Nephron progenitor cell (in vitro differentiated cells): ENCODE results near the gene CCNL2.

Experiments used
- DNase-seq: peaks from one replicate; pipeline ENCODE4 v3.0.0; 2021
- H3K27ac Mint-ChIP-seq: 2 replicates; pipeline ENCODE4 v1.8.0; 2021; ENCODE audit warnings: mild to moderate bottlenecking, moderate library complexity, mixed read lengths
- H3K27me3 Mint-ChIP-seq: 2 replicates; pipeline ENCODE4 v1.8.0; 2021; ENCODE audit warnings: mild to moderate bottlenecking, low read depth, mixed read lengths; ENCODE audit not compliant: poor library complexity
- H3K36me3 Mint-ChIP-seq: 2 replicates; pipeline ENCODE4 v1.8.0; 2021; ENCODE audit warnings: low read depth, mixed read lengths
- H3K4me1 Mint-ChIP-seq: 2 replicates; pipeline ENCODE4 v1.8.0; 2021; ENCODE audit warnings: mixed read lengths
- H3K4me3 Mint-ChIP-seq: 2 replicates; pipeline ENCODE4 v1.8.0; 2021; ENCODE audit warnings: mild to moderate bottlenecking, moderate library complexity, mixed read lengths
- H3K9me3 Mint-ChIP-seq: 2 replicates; pipeline ENCODE4 v1.8.0; 2021; ENCODE audit warnings: mild to moderate bottlenecking, moderate library complexity, mixed read lengths
- CTCF ChIP-seq: fragments of 200-600 bp; sonication (generic); IDR thresholded peaks from 2 replicates; pipeline ENCODE4 v1.5.0; 2021; ENCODE audit warnings: antibody characterized with exemption

Gene CCNL2

GRCh38 chr1:1344655-1345361 lies 54.3 kb downstream of the CCNL2 start:
- H3K4me1 Mint-ChIP-seq: peaks cover 19% of the 10 kb centered on the region
- H3K27me3 Mint-ChIP-seq: no peaks in the 10 kb centered on the region
- peak; percentile 56 for TF ChIP-seq CTCF
- H3K4me3 Mint-ChIP-seq: no peak overlapping the region
- peak; percentile 64 for DNase-seq
- H3K9me3 Mint-ChIP-seq: no peaks in the 10 kb centered on the region
- peaks cover 12% of the 10 kb centered on the region for H3K36me3 Mint-ChIP-seq
- no peak overlapping the region for H3K27ac Mint-ChIP-seq

- TF ChIP-seq CTCF: no peak
These were observed 55.2 kb downstream of the CCNL2 start for GRCh38 chr1:1343811-1344421.

GRCh38 chr1:1342584-1343115 lies 56.5 kb downstream of the CCNL2 start:
- Mint-ChIP-seq H3K4me3 (no peak overlapping the region), H3K36me3 (peaks cover 12% of the 10 kb centered on the region), H3K27me3 (no peaks in the 10 kb centered on the region), H3K27ac (no peak overlapping the region), H3K9me3 (no peaks in the 10 kb centered on the region), H3K4me1 (peaks cover 13% of the 10 kb centered on the region)
- no peak for DNase-seq
- TF ChIP-seq CTCF: no peak

More at GRCh38 chr1:1343811-1344421, 55.2 kb downstream of the CCNL2 start:
- Mint-ChIP-seq H3K9me3 (no peaks in the 10 kb centered on the region), H3K36me3 (peaks cover 12% of the 10 kb centered on the region), H3K4me3 (no peak overlapping the region), H3K4me1 (peaks cover 19% of the 10 kb centered on the region), H3K27ac (no peak overlapping the region), H3K27me3 (no peaks in the 10 kb centered on the region)
- DNase-seq: no peak

GRCh38 chr1:1342061-1342562 lies 57.0 kb downstream of the CCNL2 start:
- no peak overlapping the region for H3K4me3 Mint-ChIP-seq
- H3K27ac Mint-ChIP-seq: no peak overlapping the region
- no peaks in the 10 kb centered on the region for H3K27me3 Mint-ChIP-seq
- TF ChIP-seq CTCF: no peak
- peaks cover 12% of the 10 kb centered on the region for H3K36me3 Mint-ChIP-seq
- no peak for DNase-seq
- no peaks in the 10 kb centered on the region for H3K9me3 Mint-ChIP-seq
- peaks cover 7% of the 10 kb centered on the region for H3K4me1 Mint-ChIP-seq

GRCh38 chr1:1341549-1342021 lies 57.5 kb downstream of the CCNL2 start:
- Mint-ChIP-seq H3K4me1 (peaks cover 2% of the 10 kb centered on the region), H3K27ac (no peak overlapping the region), H3K36me3 (peaks cover 12% of the 10 kb centered on the region), H3K4me3 (no peak overlapping the region), H3K9me3 (no peaks in the 10 kb centered on the region), H3K27me3 (no peaks in the 10 kb centered on the region)
- no peak for DNase-seq
- TF ChIP-seq CTCF: no peak
